Natural killer cell treated with Interleukin-12 subunit alpha and Interleukin-12 subunit beta and Interleukin-15 and Interleukin-18, amount 100 ng/mL, for 72 hours (primary cell): ENCODE measurements around the gene TMEM8B. TPM values are rescaled to one million over a fixed set of nuclear protein-coding genes. Genes with fewer than 3 reads are reported as not detected.
A peak's percentile ranks its signal among the peaks of the same experiment; 100 is the strongest.

Source experiments
- ATAC-seq, 2 donors: fragments of 150-1000 bp; cut with Tn5 transposase in 1 of 2; sonication (Bioruptor Pico), chemical (Tn5 transposase) in 1 of 2; 2 replicates each; pipeline ENCODE4 v1.10.0; 2021
- DNase-seq: peaks from one replicate; pipeline ENCODE4 v3.0.0; 2022; ENCODE audit warnings: low spot score
- H3K27ac Mint-ChIP-seq, 2 donors: 1 replicate in 1 of 2; 2 replicates in 1 of 2; pipeline ENCODE4 v1.8.0; 2022; ENCODE audit warnings: mixed read lengths in 2 of 2, mild to moderate bottlenecking in 1 of 2, moderate library complexity in 1 of 2
- H3K27me3 Mint-ChIP-seq, 2 donors: 1 replicate in 1 of 2; 2 replicates in 1 of 2; pipeline ENCODE4 v1.8.0; 2022; ENCODE audit warnings: mixed read lengths in 2 of 2
- H3K36me3 Mint-ChIP-seq: one replicate; pipeline ENCODE4 v1.8.0; 2022; ENCODE audit warnings: mixed read lengths
- H3K4me1 Mint-ChIP-seq, 2 donors: 1 replicate in 1 of 2; 2 replicates in 1 of 2; pipeline ENCODE4 v1.8.0; 2022; ENCODE audit warnings: low read depth in 2 of 2, mixed read lengths in 2 of 2, mild to moderate bottlenecking in 1 of 2
- H3K4me3 Mint-ChIP-seq: one replicate; pipeline ENCODE4 v1.8.0; 2022; ENCODE audit warnings: mixed read lengths
- H3K9me3 Mint-ChIP-seq: 2 replicates; pipeline ENCODE4 v1.8.0; 2022; ENCODE audit warnings: mixed read lengths
- total RNA-seq, 2 donors: library from RNA; stranded (reverse); gene quantifications; one replicate each; pipeline ENCODE4 v1.2.3, GENCODE V29; 2022

Gene TMEM8B
- total RNA-seq, 2 donors from 2014 or later, result 1.8 TPM

DNA sequence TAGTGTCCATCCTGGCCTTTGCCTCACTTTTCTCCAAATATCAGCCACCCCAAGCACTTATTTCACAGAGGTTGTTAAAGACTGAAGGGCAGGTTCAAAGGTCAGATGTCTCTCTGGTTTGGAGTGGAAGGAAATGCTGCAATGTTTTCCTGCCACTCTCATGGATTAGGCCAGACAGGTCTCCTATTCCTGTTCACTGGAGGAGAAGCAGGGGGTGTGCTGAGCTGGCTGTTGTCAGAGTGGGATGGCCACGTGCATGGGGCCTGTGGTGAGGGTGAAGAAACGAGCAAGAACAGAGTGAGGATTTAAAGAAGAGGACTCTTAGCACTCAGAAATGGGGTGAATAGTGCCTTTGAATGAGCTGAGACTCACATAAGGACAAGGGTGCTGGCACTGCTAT is 6.7 kb downstream of the TMEM8B start:
- no peak overlapping the region for H3K4me3 Mint-ChIP-seq
- no peaks in the 10 kb centered on the region for H3K36me3 Mint-ChIP-seq
- DNase-seq, result no peak
- ATAC-seq, result no peak
- H3K27me3 Mint-ChIP-seq, result no peaks in the 10 kb centered on the region
- H3K9me3 Mint-ChIP-seq, result no peaks in the 10 kb centered on the region
- H3K4me1 Mint-ChIP-seq, result no peaks in the 10 kb centered on the region
- no peak overlapping the region for H3K27ac Mint-ChIP-seq

DNA sequence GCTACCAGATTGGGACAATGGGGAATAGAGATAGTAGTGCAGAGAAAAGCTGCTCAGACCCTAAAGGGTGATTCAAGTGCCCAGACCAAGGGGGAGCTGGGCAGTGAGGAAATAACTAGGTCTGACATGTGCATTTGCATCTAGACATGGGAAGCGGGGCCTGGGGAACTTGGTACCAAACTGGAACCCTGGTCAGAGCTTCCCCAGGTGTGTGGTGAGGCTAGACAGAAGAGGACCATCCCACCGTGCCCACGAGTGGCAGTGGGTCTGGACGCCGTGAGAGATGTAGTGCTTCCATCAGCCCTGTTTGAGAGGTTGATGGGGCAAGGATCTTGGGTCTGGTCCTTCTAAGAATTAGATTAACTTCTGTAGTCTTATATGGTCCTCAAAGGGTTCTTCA is 7.6 kb downstream of the TMEM8B start:
- H3K4me1 Mint-ChIP-seq, result no peaks in the 10 kb centered on the region
- DNase-seq (no peak), ATAC-seq (no peak)
- no peaks in the 10 kb centered on the region for H3K27me3 Mint-ChIP-seq
- H3K36me3 Mint-ChIP-seq, result no peaks in the 10 kb centered on the region
- H3K9me3 Mint-ChIP-seq, result no peaks in the 10 kb centered on the region
- H3K27ac Mint-ChIP-seq, result no peak overlapping the region
- no peak overlapping the region for H3K4me3 Mint-ChIP-seq

DNA sequence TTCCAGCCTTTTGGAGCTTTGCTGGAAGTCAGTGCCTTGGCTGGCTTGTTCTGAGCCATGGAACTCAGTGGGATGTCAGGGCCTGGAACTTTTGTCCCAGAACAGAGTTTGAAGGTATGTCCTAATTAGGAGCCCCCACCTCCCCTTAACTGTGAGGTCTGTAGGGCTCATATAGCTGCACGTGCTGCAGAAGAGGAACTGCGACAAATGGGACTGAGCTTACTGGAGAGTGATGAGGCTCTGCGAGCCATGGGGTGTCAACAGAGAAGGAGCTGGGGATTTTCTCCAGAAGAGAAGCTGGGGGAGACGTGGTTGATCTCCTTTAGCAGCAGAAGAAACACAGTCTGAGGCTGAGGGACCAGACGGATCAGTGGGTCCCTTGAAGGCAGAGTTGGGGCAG is 10.9 kb downstream of the TMEM8B start:
- Mint-ChIP-seq H3K4me1 (peaks cover 5 to 10% of the 10 kb centered on the region in 2 donors), H3K27ac (no peak overlapping the region), H3K4me3 (no peak overlapping the region), H3K9me3 (no peaks in the 10 kb centered on the region), H3K36me3 (no peaks in the 10 kb centered on the region), H3K27me3 (no peaks in the 10 kb centered on the region)
- ATAC-seq (no peak), DNase-seq (no peak)

DNA sequence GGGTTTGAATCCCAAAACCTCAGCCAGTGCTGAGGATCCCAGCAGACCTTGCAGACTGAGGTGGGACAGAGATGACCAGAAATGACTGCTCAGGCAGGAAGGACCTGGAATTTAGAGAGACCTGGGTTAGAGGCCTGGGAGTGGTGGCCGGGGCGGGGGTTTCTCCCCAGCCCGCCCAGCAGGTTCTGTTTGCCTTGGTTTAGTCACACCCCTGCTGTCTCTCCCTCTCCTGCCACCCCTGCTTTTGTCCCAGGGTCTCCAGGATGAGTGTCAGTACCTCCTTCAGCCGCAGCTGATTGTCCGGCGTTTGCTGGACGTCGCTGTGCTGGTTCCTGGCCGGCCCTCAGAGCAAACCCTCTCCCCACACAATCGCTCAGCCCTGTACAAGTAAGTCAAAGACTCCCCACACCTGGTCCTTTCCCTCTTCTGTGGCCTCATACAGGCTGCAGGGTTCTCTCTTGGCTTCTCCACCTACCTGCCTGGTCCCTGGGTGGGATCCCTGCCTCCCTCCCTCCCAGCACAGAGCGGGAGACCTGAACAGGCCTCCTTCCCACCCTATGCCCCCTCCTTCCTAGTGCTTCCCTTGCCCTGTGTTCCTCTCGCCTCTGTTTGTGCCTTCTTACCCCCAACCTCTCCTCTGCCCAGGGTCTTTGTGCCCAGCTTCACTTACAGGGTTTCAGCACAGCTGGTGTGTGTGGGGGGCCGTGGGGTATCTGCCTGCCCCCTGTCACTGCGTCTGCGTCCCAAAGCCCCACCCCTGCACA is 12.0 kb downstream of the TMEM8B start:
- no peak overlapping the region for H3K4me3 Mint-ChIP-seq
- peaks cover 7 to 16% of the 10 kb centered on the region in 2 donors for H3K4me1 Mint-ChIP-seq
- DNase-seq (no peak), ATAC-seq (no peak)
- H3K9me3 Mint-ChIP-seq, result no peaks in the 10 kb centered on the region
- H3K36me3 Mint-ChIP-seq, result no peaks in the 10 kb centered on the region
- H3K27ac Mint-ChIP-seq, result no peak overlapping the region
- no peaks in the 10 kb centered on the region for H3K27me3 Mint-ChIP-seq

DNA sequence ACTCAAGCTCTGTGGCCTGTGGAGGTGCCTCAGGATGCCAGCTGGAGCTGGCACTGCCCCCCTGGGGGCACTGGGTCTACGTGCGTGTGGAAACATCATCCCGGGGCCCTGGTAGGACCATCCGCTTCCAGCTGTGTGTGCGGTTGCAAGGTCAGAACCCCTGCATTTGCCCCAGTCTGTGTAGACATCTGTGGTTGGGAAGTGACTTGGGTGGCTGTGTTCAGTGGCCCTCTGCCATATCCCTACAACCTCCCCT is 12.5 kb downstream of the TMEM8B start:
- no peaks in the 10 kb centered on the region for H3K27me3 Mint-ChIP-seq
- H3K27ac Mint-ChIP-seq, result no peak overlapping the region
- DNase-seq, result no peak
- H3K9me3 Mint-ChIP-seq, result no peaks in the 10 kb centered on the region
- H3K4me1 Mint-ChIP-seq, result peaks cover 7 to 16% of the 10 kb centered on the region in 2 donors
- no peak for ATAC-seq
- no peak overlapping the region for H3K4me3 Mint-ChIP-seq
- H3K36me3 Mint-ChIP-seq, result no peaks in the 10 kb centered on the region

DNA sequence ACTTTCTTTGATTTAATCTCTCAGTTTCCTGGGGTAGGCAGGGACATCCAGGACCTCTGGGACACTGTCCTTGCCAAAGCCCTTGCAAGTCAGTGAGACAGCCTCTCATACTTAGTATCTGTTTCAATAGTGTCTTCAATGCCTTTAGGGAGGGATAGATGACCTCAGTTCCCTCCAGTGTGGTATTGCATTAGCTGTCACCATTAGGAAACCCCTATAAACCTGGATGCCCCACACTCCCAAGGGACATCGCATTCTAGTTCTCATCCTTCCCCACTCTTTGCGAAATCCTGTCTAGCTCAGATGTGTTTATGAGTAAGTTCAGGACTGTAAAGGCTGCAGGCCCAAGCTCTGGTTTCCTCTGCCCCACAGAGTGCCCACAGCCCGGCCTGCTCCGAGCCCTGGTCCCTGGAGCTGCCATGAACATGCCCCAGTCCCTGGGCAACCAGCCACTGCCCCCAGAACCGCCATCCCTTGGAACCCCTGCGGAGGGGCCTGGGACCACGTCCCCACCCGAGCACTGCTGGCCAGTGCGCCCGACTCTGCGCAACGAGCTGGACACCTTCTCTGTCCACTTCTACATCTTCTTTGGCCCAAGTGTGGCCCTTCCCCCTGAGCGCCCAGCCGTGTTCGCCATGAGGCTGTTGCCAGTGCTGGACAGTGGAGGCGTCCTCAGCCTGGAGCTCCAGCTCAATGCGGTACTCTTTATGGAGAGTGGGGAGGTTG is 13.2 kb downstream of the TMEM8B start:
- H3K36me3 Mint-ChIP-seq, result no peaks in the 10 kb centered on the region
- no peaks in the 10 kb centered on the region for H3K9me3 Mint-ChIP-seq
- peak overlapping the region in 1 of 2 donors; percentile 2 for H3K27ac Mint-ChIP-seq
- no peak for DNase-seq
- peaks cover 7 to 16% of the 10 kb centered on the region in 2 donors for H3K4me1 Mint-ChIP-seq
- no peaks in the 10 kb centered on the region for H3K27me3 Mint-ChIP-seq
- ATAC-seq, result no peak
- no peak overlapping the region for H3K4me3 Mint-ChIP-seq

DNA sequence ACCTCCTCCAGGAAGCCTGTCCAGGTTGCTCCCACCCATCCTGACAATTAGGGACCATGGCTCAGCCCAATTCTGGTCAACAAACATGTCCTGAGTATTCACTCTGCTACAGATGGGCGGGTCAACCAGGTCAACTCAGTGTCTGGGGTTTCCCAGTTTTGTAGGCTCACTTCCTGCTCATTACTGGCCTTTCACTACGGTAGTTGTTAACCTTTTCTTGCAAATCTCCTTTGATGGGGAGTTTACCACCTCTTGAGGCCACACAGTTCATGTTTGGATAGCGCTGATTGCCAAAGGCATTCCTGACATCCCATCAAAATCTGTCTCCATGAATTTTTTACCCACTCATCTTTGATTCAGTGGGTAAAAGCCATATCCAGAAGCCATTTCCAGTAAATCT is 13.8 kb downstream of the TMEM8B start:
- peaks cover 7 to 16% of the 10 kb centered on the region in 2 donors for H3K4me1 Mint-ChIP-seq
- H3K4me3 Mint-ChIP-seq, result no peak overlapping the region
- no peak for DNase-seq
- peak overlapping the region in 1 of 2 donors; percentile 2 for H3K27ac Mint-ChIP-seq
- ATAC-seq, result peak in 1 of 2 donors; percentile 52
- no peaks in the 10 kb centered on the region for H3K9me3 Mint-ChIP-seq
- H3K36me3 Mint-ChIP-seq, result no peaks in the 10 kb centered on the region
- no peaks in the 10 kb centered on the region for H3K27me3 Mint-ChIP-seq

DNA sequence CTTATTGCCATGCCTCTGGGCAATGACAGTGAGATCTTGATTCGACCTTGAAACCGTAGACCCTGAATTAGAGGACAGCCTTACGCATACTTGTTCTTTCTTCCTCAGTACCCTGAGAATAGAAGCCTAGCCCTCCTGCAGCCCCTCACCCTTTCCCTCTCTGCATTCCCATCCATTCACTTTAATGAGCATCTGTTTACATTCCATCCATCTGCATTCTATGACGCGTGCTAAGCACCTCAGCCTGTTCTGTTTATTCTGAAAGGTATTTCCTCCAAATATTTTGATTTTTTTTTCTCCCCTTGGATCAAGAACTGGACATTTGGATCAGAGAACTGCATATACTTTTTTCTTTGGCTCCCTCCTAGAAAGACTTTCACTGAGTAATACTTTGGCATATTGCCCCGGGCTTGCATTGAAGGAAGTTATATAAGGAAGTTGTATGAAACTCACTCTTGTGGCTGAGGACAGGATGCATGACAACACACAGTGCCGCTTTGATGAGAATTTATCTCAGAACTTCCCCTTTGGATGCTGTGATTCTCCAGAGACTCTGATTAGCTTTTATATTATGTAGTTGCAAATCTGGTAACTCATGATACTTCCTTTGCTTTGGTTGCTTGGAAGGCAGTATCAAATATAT is 15.7 kb downstream of the TMEM8B start:
- H3K27me3 Mint-ChIP-seq, result no peaks in the 10 kb centered on the region
- H3K27ac Mint-ChIP-seq, result no peak overlapping the region
- peak overlapping the region; percentile 4 for H3K4me3 Mint-ChIP-seq
- DNase-seq (no peak), ATAC-seq (peak in 1 of 2 donors; percentile 48)
- H3K4me1 Mint-ChIP-seq, result peaks cover 7 to 19% of the 10 kb centered on the region in 2 donors
- H3K9me3 Mint-ChIP-seq, result no peaks in the 10 kb centered on the region
- no peaks in the 10 kb centered on the region for H3K36me3 Mint-ChIP-seq

DNA sequence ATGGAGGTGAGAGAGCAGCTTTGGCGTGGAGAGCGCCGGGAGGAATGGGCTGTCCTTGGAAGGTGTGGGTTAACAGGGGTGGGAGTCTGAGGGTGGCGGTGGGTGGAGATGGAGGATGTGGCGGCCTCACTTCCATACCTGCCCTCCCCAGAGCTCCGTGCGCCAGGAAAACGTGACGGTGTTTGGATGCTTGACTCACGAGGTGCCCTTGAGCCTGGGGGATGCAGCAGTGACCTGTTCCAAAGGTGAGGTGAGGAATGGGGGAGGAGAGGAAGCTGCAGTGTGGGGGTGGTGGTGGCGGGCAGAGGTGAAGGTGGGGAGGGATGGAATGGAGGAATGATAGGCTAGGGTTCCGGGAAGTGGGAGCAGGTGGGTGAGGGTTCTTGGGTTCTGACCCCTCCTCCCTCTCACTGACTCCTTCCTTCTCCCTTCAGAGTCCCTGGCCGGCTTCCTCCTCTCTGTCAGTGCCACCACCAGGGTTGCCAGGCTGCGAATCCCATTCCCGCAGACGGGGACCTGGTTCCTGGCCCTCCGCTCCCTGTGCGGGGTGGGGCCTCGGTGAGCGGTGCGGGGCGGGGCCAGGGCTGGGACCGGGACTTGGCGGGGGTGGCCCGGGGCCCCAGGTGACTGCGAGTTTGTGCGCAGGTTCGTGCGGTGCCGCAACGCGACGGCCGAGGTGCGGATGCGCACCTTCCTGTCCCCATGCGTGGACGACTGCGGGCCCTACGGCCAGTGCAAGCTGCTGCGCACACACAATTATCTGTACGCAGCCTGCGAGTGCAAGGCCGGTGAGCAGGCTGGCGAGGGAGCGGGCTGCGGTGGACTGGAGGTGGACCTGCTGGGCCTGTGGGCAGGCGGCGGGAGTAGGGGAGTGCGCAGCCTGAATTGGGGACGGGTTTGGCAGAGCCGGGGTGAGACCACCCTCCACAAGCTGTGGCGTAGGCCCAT is 17.1 kb downstream of the TMEM8B start:
- no peak for DNase-seq
- Mint-ChIP-seq H3K4me1 (peaks cover 7 to 19% of the 10 kb centered on the region in 2 donors), H3K36me3 (no peaks in the 10 kb centered on the region), H3K27me3 (no peaks in the 10 kb centered on the region), H3K9me3 (no peaks in the 10 kb centered on the region), H3K4me3 (no peak overlapping the region), H3K27ac (no peak overlapping the region)
- no peak for ATAC-seq

DNA sequence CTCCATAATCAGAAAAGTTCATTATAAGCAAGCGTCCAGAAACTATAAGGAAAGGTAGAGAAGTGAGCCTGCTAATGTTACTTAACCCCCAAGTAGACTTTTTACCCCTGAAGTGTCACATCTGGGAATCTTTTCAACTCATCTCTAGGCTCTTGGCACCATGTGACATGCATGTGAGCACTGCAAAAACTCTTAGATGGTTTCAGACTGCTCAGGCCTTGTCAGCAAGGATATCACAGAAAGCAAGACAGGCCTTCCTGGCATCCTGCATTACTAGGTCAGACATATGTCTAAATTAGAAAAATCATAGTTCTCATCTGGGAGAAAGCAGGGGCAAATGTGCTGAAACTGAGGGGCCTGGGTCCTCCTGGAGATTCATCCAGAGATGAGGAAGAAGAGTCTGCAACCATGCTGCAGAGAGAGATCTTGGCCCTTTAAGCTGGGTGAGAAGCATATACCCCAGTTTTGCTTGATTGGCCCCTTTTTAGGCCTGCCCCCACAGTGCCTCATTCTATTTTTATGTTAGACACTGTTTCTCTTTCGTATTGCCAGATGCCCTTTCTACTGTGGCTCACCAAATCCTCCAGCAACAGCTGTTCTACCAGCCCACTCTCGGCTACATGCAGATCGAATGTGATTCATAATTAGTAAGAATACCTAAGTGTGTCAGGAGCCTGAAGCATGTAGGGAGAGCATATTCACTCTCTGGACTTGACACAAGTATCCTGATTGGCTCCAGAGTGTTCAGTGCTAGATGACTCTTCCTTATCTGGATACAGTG is 19.0 kb downstream of the TMEM8B start:
- Mint-ChIP-seq H3K27ac (no peak overlapping the region), H3K27me3 (no peaks in the 10 kb centered on the region), H3K4me1 (peaks cover 7 to 14% of the 10 kb centered on the region in 2 donors), H3K36me3 (no peaks in the 10 kb centered on the region), H3K9me3 (no peaks in the 10 kb centered on the region), H3K4me3 (no peak overlapping the region)
- ATAC-seq (peak; percentile 25 to 53), DNase-seq (no peak)

DNA sequence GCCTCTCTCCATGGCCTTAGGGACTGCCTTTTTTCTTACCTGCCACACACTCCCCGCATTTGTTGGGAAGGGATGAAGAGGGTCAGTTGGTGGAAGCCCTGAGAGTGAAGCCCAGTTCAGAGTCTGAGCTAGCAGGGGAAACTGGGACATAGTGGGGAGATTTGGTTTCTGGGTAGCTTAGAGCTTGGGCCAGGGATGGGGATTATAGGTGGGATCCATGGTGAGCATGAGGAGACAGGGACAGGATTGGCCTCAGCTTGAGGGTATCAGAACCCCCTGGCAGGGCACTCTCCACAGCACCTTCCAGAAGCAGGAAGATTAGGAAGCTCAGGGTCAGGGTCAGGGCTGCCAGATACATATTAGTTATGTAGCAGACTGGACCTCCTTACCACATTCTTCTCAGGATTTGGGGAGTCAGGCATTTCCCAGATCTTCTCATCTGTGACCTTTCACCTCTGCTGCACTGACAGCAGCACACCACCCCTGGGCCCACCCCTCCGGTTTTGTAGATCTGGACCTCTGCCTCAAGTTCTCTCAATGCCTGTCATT is 23.3 kb downstream of the TMEM8B start:
- Mint-ChIP-seq H3K36me3 (no peaks in the 10 kb centered on the region), H3K27me3 (peaks cover 6 to 15% of the 10 kb centered on the region in 2 donors), H3K4me3 (no peak overlapping the region), H3K4me1 (peaks cover 0 to 3% of the 10 kb centered on the region in 2 donors), H3K27ac (no peak overlapping the region), H3K9me3 (no peaks in the 10 kb centered on the region)
- no peak for ATAC-seq
- no peak for DNase-seq

DNA sequence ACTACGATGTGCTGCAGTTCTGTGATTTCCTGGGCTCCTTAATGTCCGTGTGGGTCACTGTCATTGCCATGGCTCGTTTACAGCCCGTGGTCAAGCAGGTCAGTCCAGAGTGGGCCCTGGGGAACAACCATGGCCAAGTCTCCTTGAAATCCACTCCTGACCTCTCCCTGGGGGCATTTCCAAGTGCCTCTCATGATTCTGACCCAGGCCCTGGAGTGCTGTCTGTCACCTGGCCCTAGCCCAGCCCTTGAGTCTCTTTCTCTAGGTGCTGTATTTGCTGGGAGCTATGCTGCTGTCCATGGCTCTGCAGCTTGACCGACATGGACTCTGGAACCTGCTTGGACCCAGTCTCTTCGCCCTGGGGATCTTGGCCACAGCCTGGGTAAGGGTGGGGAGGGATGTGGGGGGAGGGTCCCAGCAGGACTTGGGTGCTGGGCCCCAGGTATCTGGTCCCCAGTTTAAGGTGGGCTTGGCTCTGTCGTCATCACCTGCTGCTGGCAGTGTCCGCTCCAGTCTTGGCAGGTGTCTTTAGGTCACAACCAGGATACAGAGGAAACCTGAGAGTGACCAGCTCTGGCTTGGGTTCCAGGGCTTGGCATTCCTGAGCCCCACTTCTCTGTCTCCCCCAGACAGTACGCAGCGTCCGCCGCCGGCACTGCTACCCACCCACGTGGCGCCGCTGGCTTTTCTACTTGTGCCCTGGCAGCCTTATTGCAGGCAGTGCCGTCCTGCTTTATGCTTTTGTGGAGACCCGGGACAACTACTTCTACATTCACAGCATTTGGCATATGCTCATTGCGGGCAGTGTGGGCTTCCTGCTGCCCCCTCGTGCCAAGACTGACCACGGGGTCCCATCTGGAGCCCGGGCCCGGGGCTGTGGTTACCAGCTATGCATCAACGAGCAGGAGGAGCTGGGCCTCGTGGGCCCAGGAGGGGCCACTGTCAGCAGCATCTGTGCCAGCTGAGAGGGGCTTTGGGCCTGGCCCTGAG is 24.1 kb downstream of the TMEM8B start:
- DNase-seq, result no peak
- H3K9me3 Mint-ChIP-seq, result no peaks in the 10 kb centered on the region
- no peak overlapping the region for H3K4me3 Mint-ChIP-seq
- H3K36me3 Mint-ChIP-seq, result no peaks in the 10 kb centered on the region
- H3K27me3 Mint-ChIP-seq, result peaks cover 6 to 15% of the 10 kb centered on the region in 2 donors
- H3K4me1 Mint-ChIP-seq, result peaks cover 0 to 2% of the 10 kb centered on the region in 2 donors
- no peak overlapping the region for H3K27ac Mint-ChIP-seq
- ATAC-seq, result peak in 1 of 2 donors; percentile 29
